Natural killer cell (primary cell): ENCODE data around the gene PRIMPOL. TPM values are rescaled to one million over a fixed set of nuclear protein-coding genes. Genes with fewer than 3 reads are reported as not detected.

Experiments
- ATAC-seq, 3 donors: fragments of 150-1000 bp in 2 of 3; fragments of 200-7000 bp in 1 of 3; cut with Tn5 transposase; 1 replicate in 1 of 3; 2 replicates in 2 of 3; pipeline ENCODE4 v1.10.0; 2021; ENCODE audit warnings: mild to moderate bottlenecking in 2 of 3, moderate library complexity in 2 of 3
- DNase-seq, 2 donors: peaks; one replicate each; pipeline versions ENCODE4 v3.0.0 to v3.0.0-alpha.2; 2013 to 2021; ENCODE audit warnings: mixed read lengths in 1 of 2
- H3K27ac ChIP-seq: one replicate; pipeline ENCODE4 v1.5.1; 2013; ENCODE audit warnings: mild to moderate bottlenecking, low read length
- H3K27me3 ChIP-seq: one replicate; pipeline ENCODE4 v1.6.1; 2013; ENCODE audit warnings: low read length; ENCODE audit not compliant: control insufficient read depth, insufficient read depth
- H3K36me3 ChIP-seq: one replicate; pipeline ENCODE4 v1.6.1; 2013; ENCODE audit warnings: low read length; ENCODE audit not compliant: control insufficient read depth, insufficient read depth
- H3K4me1 ChIP-seq: one replicate; pipeline ENCODE4 v1.6.1; 2013; ENCODE audit warnings: low read length; ENCODE audit not compliant: control insufficient read depth, insufficient read depth
- H3K4me3 ChIP-seq: one replicate; pipeline ENCODE4 v1.5.1; 2013; ENCODE audit warnings: low read length
- H3K9me3 ChIP-seq: one replicate; pipeline ENCODE4 v1.6.1; 2013; ENCODE audit warnings: low read length; ENCODE audit not compliant: control insufficient read depth, insufficient read depth
- H3K27ac Mint-ChIP-seq, 2 donors: one replicate each; pipeline ENCODE4 v1.8.0; 2022; ENCODE audit warnings: mild to moderate bottlenecking in 2 of 2, mixed read lengths in 2 of 2, moderate library complexity in 1 of 2
- H3K27me3 Mint-ChIP-seq, 2 donors: one replicate each; pipeline ENCODE4 v1.8.0; 2022; ENCODE audit warnings: low read depth in 2 of 2, mixed read lengths in 2 of 2
- H3K36me3 Mint-ChIP-seq: one replicate; pipeline ENCODE4 v1.8.0; 2022; ENCODE audit warnings: mixed read lengths
- H3K4me1 Mint-ChIP-seq, 2 donors: one replicate each; pipeline ENCODE4 v1.8.0; 2022; ENCODE audit warnings: mixed read lengths in 2 of 2
- H3K4me3 Mint-ChIP-seq: one replicate; pipeline ENCODE4 v1.8.0; 2022; ENCODE audit warnings: mild to moderate bottlenecking, moderate library complexity, mixed read lengths
- H3K9me3 Mint-ChIP-seq, 2 donors: one replicate each; pipeline ENCODE4 v1.8.0; 2022; ENCODE audit warnings: mixed read lengths in 2 of 2
- CTCF ChIP-seq: fragments of 200-600 bp; IDR thresholded peaks from one replicate; pipeline ENCODE4 v1.8.0; 2022; ENCODE audit warnings: antibody characterized with exemption
- WGBS: methylation state at CpG from one replicate; pipeline ENCODE4 v1.1.7; 2013; ENCODE audit warnings: missing lambda C conversion rate; ENCODE audit not compliant: insufficient coverage; 5-methylcytosine and 5-hydroxymethylcytosine counted together
- intact Hi-C: fragments of 100-400 bp; cut with micrococcal nuclease; formaldehyde crosslinking; loops from one replicate; pipeline ENCODE4 v1.14.2; 2022
- total RNA-seq, 4 donors: library from RNA; stranded (reverse); fragments of 120-200 nt in 1 of 4; gene quantifications; one replicate each; pipeline versions ENCODE4 v1.2.3 to v1.2.4, GENCODE V29; 2013 to 2022

The PRIMPOL gene
- total RNA-seq, 3 donors from 2014 or later (not counting 1 experiment from before 2014, with no cell fraction given), result 13.2 to 17.9 (median 16.9) TPM

GRCh38 chr4:184636897-184637296, 12.6 kb upstream of the PRIMPOL start:
- no peak overlapping the region for H3K4me3 ChIP-seq
- TF ChIP-seq CTCF, result no peak
- Mint-ChIP-seq H3K9me3 (no peaks in the 10 kb centered on the region), H3K4me1 (peaks cover 40 to 47% of the 10 kb centered on the region in 2 donors), H3K27me3 (no peaks in the 10 kb centered on the region), H3K4me3 (no peak overlapping the region), H3K36me3 (no peaks in the 10 kb centered on the region), H3K27ac (peak overlapping the region in 1 of 2 donors; percentile 11)
- WGBS, result 100% methylated on average over 4 of the region's 4 CpGs
- ATAC-seq (no peak), DNase-seq (no peak)
- no peaks in the 10 kb centered on the region for H3K9me3 ChIP-seq
- H3K27ac ChIP-seq, result no peak overlapping the region
- H3K36me3 ChIP-seq, result peaks cover 57% of the 10 kb centered on the region
- intact Hi-C loops, result no loop called here
- H3K4me1 ChIP-seq, result no peaks in the 10 kb centered on the region
- H3K27me3 ChIP-seq, result no peaks in the 10 kb centered on the region

GRCh38 chr4:184641022-184641421, 8.5 kb upstream of the PRIMPOL start:
- Mint-ChIP-seq H3K27ac (peak overlapping the region; percentile 11 to 56), H3K9me3 (no peaks in the 10 kb centered on the region), H3K4me1 (peaks cover 63 to 70% of the 10 kb centered on the region in 2 donors), H3K4me3 (no peak overlapping the region), H3K36me3 (no peaks in the 10 kb centered on the region), H3K27me3 (no peaks in the 10 kb centered on the region)
- Histone ChIP-seq H3K27me3 (no peaks in the 10 kb centered on the region), H3K4me3 (no peak overlapping the region), H3K9me3 (no peaks in the 10 kb centered on the region), H3K4me1 (peaks cover 8% of the 10 kb centered on the region), H3K27ac (no peak overlapping the region), H3K36me3 (peaks cover 33% of the 10 kb centered on the region)
- intact Hi-C loops, result no loop called here
- DNase-seq (no peak), ATAC-seq (peak in 1 of 3 donors; percentile 30)
- no CpG with 5 or more reads among the region's 3 CpGs for WGBS
- TF ChIP-seq CTCF, result no peak

GRCh38 chr4:184641451-184641850, 8.1 kb upstream of the PRIMPOL start:
- TF ChIP-seq CTCF, result no peak
- H3K4me1 Mint-ChIP-seq, result peaks cover 68 to 74% of the 10 kb centered on the region in 2 donors
- H3K4me1 ChIP-seq, result peaks cover 8% of the 10 kb centered on the region
- peaks cover 33% of the 10 kb centered on the region for H3K36me3 ChIP-seq
- H3K4me3 ChIP-seq, result no peak overlapping the region
- ATAC-seq, result no peak
- H3K27me3 ChIP-seq, result no peaks in the 10 kb centered on the region
- no peaks in the 10 kb centered on the region for H3K9me3 Mint-ChIP-seq
- H3K27ac ChIP-seq, result no peak overlapping the region
- 93% methylated on average over 5 of the region's 5 CpGs for WGBS
- no peak for DNase-seq
- H3K9me3 ChIP-seq, result no peaks in the 10 kb centered on the region
- no peaks in the 10 kb centered on the region for H3K36me3 Mint-ChIP-seq
- H3K27ac Mint-ChIP-seq, result peak overlapping the region; percentile 11 to 56
- intact Hi-C loops, result no loop called here
- H3K4me3 Mint-ChIP-seq, result no peak overlapping the region
- no peaks in the 10 kb centered on the region for H3K27me3 Mint-ChIP-seq

- H3K27me3 ChIP-seq, result no peaks in the 10 kb centered on the region
- H3K4me1 ChIP-seq, result peaks cover 21% of the 10 kb centered on the region
- Mint-ChIP-seq H3K9me3 (no peaks in the 10 kb centered on the region), H3K4me1 (peaks cover 78 to 85% of the 10 kb centered on the region in 2 donors), H3K27ac (peak overlapping the region; percentile 54 to 68), H3K4me3 (no peak overlapping the region), H3K27me3 (no peaks in the 10 kb centered on the region), H3K36me3 (no peaks in the 10 kb centered on the region)
- TF ChIP-seq CTCF, result no peak
- 62% methylated on average over 1 of the region's 1 CpG for WGBS
- ATAC-seq (no peak), DNase-seq (no peak)
- no peak overlapping the region for H3K27ac ChIP-seq
- intact Hi-C loops, result no loop called here
- no peaks in the 10 kb centered on the region for H3K9me3 ChIP-seq
- H3K36me3 ChIP-seq, result peaks cover 17% of the 10 kb centered on the region
- no peak overlapping the region for H3K4me3 ChIP-seq
These were observed 5.8 kb upstream of the PRIMPOL start for GRCh38 chr4:184643731-184644130.
